Gastrocnemius medialis (tissue), 4 donors: Measurements from ENCODE around the gene KDM8. TPM values are rescaled to one million over a fixed set of nuclear protein-coding genes. Genes with fewer than 3 reads are reported as not detected.
A peak's percentile ranks its signal among the peaks of the same experiment; 100 is the strongest.

Source experiments
- ATAC-seq, 2 donors: fragments of 150-250 bp; one replicate each; pipeline ENCODE4 v1.9.1; 2016
- DNase-seq, 2 donors: peaks; one replicate each; pipeline ENCODE4 v3.0.0-alpha.2; 2019
- H3K27ac ChIP-seq, 4 donors: fragments of 200-600 bp; sonication (generic); 1 replicate in 1 of 4; 2 replicates in 3 of 4; pipeline ENCODE4 v1.5.1; 2016 to 2018; ENCODE audit warnings: mild to moderate bottlenecking in 2 of 4, moderate library complexity in 1 of 4
- H3K27me3 ChIP-seq, 3 donors: fragments of 200-600 bp; sonication (generic) in 2 of 3; 1 replicate in 1 of 3; 2 replicates in 2 of 3; pipeline versions ENCODE4 v1.5.1 to v1.6.0; 2016 to 2019; ENCODE audit warnings: mild to moderate bottlenecking in 1 of 3, moderate library complexity in 1 of 3
- H3K36me3 ChIP-seq, 2 donors: fragments of 200-600 bp; sonication (generic) in 1 of 2; one replicate each; pipeline ENCODE4 v1.5.1; 2017 to 2018
- H3K4me1 ChIP-seq, 2 donors: fragments of 200-600 bp; sonication (generic) in 1 of 2; one replicate each; pipeline ENCODE4 v1.5.1; 2016 to 2017; ENCODE audit warnings: mild to moderate bottlenecking in 2 of 2
- H3K4me3 ChIP-seq, 4 donors: fragments of 200-600 bp; sonication (generic) in 3 of 4; 1 replicate in 1 of 4; 2 replicates in 3 of 4; pipeline ENCODE4 v1.5.1; 2016 to 2019; ENCODE audit warnings: mild to moderate bottlenecking in 2 of 4
- H3K9me3 ChIP-seq, 3 donors: fragments of 200-600 bp; sonication (generic) in 2 of 3; 1 replicate in 1 of 3; 2 replicates in 2 of 3; pipeline ENCODE4 v1.5.1; 2016 to 2019
- CTCF ChIP-seq, 5 experiments: fragments of 450-650 bp in 3 of 5; fragments of 200-600 bp in 2 of 5; sonication (generic) in 2 of 5; IDR thresholded peaks in 4 of 5; conservative IDR thresholded peaks in 1 of 5; 1 replicate in 4 of 5; 2 replicates in 1 of 5; pipeline ENCODE4 v1.5.1; 2016 to 2019; ENCODE audit warnings: antibody characterized with exemption in 5 of 5, mild to moderate bottlenecking in 3 of 5, moderate library complexity in 3 of 5
- POLR2A ChIP-seq, 2 donors: fragments of 450-650 bp; IDR thresholded peaks; one replicate each; pipeline ENCODE4 v1.6.1; 2017; ENCODE audit warnings: antibody characterized with exemption in 2 of 2, mild to moderate bottlenecking in 2 of 2, moderate library complexity in 2 of 2
- in situ Hi-C, 4 donors: fragments of 200-750 bp; cut with MboI; loops; one replicate each; pipeline versions ENCODE4 v1.15.0 to v1.8.0; 2017; ENCODE audit warnings: low sequenced_read_pairs in 4 of 4
- intact Hi-C: fragments of 100-400 bp; cut with DNase I; formaldehyde crosslinking; loops from one replicate; pipeline ENCODE4 v1.15.1; 2023; ENCODE audit warnings: low total_unique reads
- total RNA-seq, 4 donors: library from RNA; depleted of rRNA; stranded (reverse); fragments of >200 nt; gene quantifications; one replicate each; pipeline versions ENCODE4 v1.1.0 to v1.2.3, GENCODE V29; 2016

Gene KDM8
- total RNA-seq, 4 donors from 2014 or later = 3.2 to 6.3 (median 5.1) TPM

DNA sequence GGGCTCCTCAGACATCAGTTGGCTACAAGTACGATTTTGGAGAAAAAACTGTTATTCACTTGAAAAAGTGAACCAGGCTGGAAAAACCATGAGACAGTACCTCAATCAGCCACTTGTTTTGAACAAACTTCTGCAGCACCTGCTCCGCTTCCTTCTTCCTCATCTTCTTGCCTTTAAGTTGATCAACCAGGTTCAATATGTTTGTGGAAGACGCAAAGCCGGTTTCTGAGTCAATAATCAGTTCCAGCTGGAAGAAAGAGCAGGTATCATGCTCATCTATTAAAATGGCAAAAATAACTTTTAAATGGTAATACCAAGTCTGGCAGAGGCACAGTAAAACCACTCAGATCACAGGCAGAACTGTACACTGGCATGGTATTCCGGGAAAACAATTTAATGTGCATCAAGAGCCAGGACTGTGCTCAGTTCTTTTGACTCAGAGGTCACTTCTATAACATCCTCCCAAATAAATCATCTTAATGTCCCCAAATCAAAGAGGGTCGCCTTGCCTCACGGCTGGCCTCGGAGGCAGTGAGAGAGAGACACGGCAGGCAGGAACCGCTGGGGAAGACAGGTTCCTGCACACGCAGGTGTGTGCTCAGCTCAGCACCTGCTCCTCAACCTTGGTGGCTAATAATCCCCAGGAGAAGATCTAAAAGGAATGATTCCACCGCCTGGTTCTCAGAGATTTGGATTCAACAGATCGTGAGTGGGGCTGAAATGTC, 29.7 kb downstream of the KDM8 start:
- in situ Hi-C loops (loop anchor here in 2 of 4 donors (5.0 to 25.0 kb wide), 2 partner anchors 129 kb away; no protein-coding TSS in a partner anchor), intact Hi-C loops (no loop called here)
- no peaks in the 10 kb centered on the region for H3K27me3 ChIP-seq
- H3K9me3 ChIP-seq = no peaks in the 10 kb centered on the region
- no peak for ATAC-seq
- no peak for DNase-seq
- H3K27ac ChIP-seq = no peak overlapping the region
- no peak overlapping the region for H3K4me3 ChIP-seq
- TF ChIP-seq CTCF (IDR thresholded peaks at IDR 0.05 in 4 of 5, conservative IDR thresholded peaks at IDR 0.05 in 1 of 5) (no peak), POLR2A (IDR thresholded peaks at IDR 0.05) (no peak)
- peaks cover 20 to 31% of the 10 kb centered on the region in 2 donors for H3K4me1 ChIP-seq
- peaks cover 0 to 9% of the 10 kb centered on the region in 2 donors for H3K36me3 ChIP-seq

- TF ChIP-seq POLR2A (IDR thresholded peaks at IDR 0.05) = no peak
- no peak for TF ChIP-seq CTCF (IDR thresholded peaks at IDR 0.05 in 4 of 5, conservative IDR thresholded peaks at IDR 0.05 in 1 of 5)
- no peaks in the 10 kb centered on the region for H3K27me3 ChIP-seq
- intact Hi-C loops = no loop called here
- peaks cover 19 to 30% of the 10 kb centered on the region in 2 donors for H3K4me1 ChIP-seq
- DNase-seq (no peak), ATAC-seq (no peak)
- no peak overlapping the region for H3K27ac ChIP-seq
- no peaks in the 10 kb centered on the region for H3K9me3 ChIP-seq
- H3K4me3 ChIP-seq = no peak overlapping the region
- in situ Hi-C loops = loop anchor here in 2 of 4 donors (5.0 to 25.0 kb wide), 2 partner anchors 129 kb away; no protein-coding TSS in a partner anchor
- peaks cover 0 to 9% of the 10 kb centered on the region in 2 donors for H3K36me3 ChIP-seq
Measured at GRCh38 chr16:27233731-27234130, 30.4 kb downstream of the KDM8 start.

DNA sequence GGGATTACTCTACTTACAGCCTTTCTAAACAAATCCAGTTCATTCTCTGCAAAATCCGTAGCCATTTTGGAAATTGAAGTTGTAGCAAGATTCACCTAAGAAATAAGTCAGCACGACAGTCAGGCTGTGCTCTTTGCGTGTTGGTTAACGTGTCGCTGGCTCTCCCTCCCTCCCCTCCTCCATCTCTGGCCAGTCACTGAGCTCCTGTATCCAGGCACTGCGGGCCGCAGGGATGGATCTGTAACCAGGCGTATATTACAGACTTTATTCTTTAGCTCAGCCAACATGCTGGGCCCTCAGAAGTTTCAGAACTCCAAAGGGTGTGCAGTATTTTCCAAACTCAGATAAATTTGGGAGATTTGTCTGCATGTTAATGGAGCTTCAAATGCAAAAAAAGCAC, 30.8 kb downstream of the KDM8 start:
- no peak for DNase-seq
- intact Hi-C loops (no loop called here), in situ Hi-C loops (loop anchor here in 2 of 4 donors (5.0 to 25.0 kb wide), 2 partner anchors 128 kb away; no protein-coding TSS in a partner anchor)
- Histone ChIP-seq H3K9me3 (no peaks in the 10 kb centered on the region), H3K27ac (peak overlapping the region in 2 of 4 donors; percentile 52 to 63), H3K4me1 (peaks cover 14 to 27% of the 10 kb centered on the region in 2 donors), H3K36me3 (peaks cover 0 to 9% of the 10 kb centered on the region in 2 donors), H3K4me3 (no peak overlapping the region), H3K27me3 (no peaks in the 10 kb centered on the region)
- ATAC-seq = no peak
- no peak for TF ChIP-seq POLR2A (IDR thresholded peaks at IDR 0.05)
- no peak for TF ChIP-seq CTCF (IDR thresholded peaks at IDR 0.05 in 4 of 5, conservative IDR thresholded peaks at IDR 0.05 in 1 of 5)

GRCh38 chr16:27234603-27235002, 31.3 kb downstream of the KDM8 start:
- peaks cover 0 to 9% of the 10 kb centered on the region in 2 donors for H3K36me3 ChIP-seq
- in situ Hi-C loops = loop anchor here in 2 of 4 donors (5.0 to 25.0 kb wide), 2 partner anchors 128 kb away; no protein-coding TSS in a partner anchor
- intact Hi-C loops = loop anchor here (1.0 to 5.0 kb wide), 2 partner anchors 83 to 134 kb away; no protein-coding TSS in a partner anchor
- peaks cover 10 to 23% of the 10 kb centered on the region in 2 donors for H3K4me1 ChIP-seq
- no peak overlapping the region for H3K4me3 ChIP-seq
- DNase-seq = no peak
- no peak for ATAC-seq
- H3K27me3 ChIP-seq = no peaks in the 10 kb centered on the region
- no peak for TF ChIP-seq CTCF (IDR thresholded peaks at IDR 0.05 in 4 of 5, conservative IDR thresholded peaks at IDR 0.05 in 1 of 5)
- peak overlapping the region in 3 of 4 donors; percentile 23 to 63 (median 52) for H3K27ac ChIP-seq
- H3K9me3 ChIP-seq = no peaks in the 10 kb centered on the region
